LNCaP clone FGC (cell line): ENCODE results near the gene IQGAP1.
A peak's percentile ranks its signal among the peaks of the same experiment; 100 is the strongest.

Experiments used
- DNase-seq: peaks from one replicate; pipeline ENCODE4 v3.0.0-alpha.2; 2011; ENCODE audit warnings: low read depth
- H3K4me3 ChIP-seq: 2 replicates; pipeline ENCODE4 v1.5.1; 2011; ENCODE audit warnings: mild to moderate bottlenecking, low read depth, low read length, control low read depth
- TF ChIP-seq, protein P1 (sequence below): IDR thresholded peaks from 2 replicates; pipeline ENCODE4 v1.5.1; 2012; ENCODE audit warnings: mild to moderate bottlenecking; ENCODE audit not compliant: control insufficient read depth, insufficient read depth; ENCODE audit errors: extremely low read depth

IQGAP1 gene

DNA sequence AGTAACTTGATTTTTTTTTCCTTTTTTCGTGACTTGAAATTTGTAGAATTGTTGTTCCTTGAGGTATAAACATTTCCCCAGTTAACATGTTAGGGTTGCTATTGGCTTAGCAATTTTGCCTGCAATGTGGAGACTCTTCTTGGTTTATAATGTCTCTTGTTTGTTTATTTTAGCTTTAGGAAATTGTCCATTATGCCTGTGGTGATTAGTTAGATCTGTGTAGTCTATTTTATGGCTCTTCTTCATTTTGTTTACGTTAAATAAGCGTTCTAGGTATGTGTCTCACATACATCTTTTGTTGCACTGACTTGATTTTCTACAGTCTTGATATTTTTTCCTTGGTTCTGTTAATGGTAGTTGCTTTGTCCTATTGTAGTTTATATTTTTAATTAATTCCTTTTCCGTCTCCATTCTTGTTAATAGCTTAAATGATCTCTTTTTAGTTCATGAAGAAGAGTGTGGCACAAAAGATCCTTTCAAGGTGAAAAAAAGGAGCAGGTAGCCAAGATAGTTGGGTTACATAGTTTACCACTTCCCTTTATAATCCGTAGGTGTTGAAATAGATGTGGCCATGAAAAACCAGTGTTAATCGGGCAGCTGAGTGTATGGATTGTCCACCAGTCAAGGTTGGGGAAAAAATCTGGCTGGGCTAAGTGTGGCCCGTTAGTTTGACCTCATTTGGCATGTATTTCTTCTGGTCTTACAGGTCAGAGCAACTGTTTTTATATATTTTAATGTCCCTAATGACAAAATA lies 12.1 kb downstream of the IQGAP1 start:
- H3K4me3 ChIP-seq: peak overlapping the region; percentile 27
- TF ChIP-seq, protein P1, sequence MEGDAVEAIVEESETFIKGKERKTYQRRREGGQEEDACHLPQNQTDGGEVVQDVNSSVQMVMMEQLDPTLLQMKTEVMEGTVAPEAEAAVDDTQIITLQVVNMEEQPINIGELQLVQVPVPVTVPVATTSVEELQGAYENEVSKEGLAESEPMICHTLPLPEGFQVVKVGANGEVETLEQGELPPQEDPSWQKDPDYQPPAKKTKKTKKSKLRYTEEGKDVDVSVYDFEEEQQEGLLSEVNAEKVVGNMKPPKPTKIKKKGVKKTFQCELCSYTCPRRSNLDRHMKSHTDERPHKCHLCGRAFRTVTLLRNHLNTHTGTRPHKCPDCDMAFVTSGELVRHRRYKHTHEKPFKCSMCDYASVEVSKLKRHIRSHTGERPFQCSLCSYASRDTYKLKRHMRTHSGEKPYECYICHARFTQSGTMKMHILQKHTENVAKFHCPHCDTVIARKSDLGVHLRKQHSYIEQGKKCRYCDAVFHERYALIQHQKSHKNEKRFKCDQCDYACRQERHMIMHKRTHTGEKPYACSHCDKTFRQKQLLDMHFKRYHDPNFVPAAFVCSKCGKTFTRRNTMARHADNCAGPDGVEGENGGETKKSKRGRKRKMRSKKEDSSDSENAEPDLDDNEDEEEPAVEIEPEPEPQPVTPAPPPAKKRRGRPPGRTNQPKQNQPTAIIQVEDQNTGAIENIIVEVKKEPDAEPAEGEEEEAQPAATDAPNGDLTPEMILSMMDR: no peak
- no peak for DNase-seq

- peak; percentile 79 for DNase-seq
- TF ChIP-seq, protein P1: no peak
- H3K4me3 ChIP-seq: peak overlapping the region; percentile 27
These were observed 12.8 kb downstream of the IQGAP1 start for GRCh38 chr15:90400759-90401314.

- TF ChIP-seq, protein P1: no peak
- peak overlapping the region; percentile 27; the same call in 1 of the 2 replicates for H3K4me3 ChIP-seq
- no peak for DNase-seq
These were observed 13.5 kb downstream of the IQGAP1 start for GRCh38 chr15:90401495-90401894.

GRCh38 chr15:90402223-90402622 lies 14.2 kb downstream of the IQGAP1 start:
- no peak for DNase-seq
- no peak overlapping the region for H3K4me3 ChIP-seq

DNA sequence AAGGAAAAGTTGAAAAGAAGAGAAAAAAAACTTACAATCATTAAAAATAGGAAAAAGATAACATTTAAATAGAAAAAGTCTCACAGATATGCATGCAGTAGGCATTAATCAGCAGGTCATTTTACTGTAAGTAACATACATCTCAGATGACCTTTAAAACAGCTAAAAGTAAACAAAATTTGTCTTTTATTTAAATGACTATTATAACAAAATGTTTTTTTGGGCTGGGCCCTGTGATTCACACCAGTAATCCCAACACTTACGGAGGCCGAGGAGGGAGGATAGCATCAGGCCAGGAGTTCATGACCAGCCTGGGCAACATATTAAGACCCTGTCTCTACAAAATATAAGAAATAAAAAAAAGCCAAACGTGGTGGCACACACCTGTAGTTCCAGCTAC lies 14.7 kb downstream of the IQGAP1 start:
- no peak overlapping the region for H3K4me3 ChIP-seq
- no peak for DNase-seq
- TF ChIP-seq, protein P1: no peak

More at GRCh38 chr15:90402223-90402622, 14.2 kb downstream of the IQGAP1 start:
- TF ChIP-seq, protein P1: no peak

GRCh38 chr15:90405055-90405607 lies 17.1 kb downstream of the IQGAP1 start:
- no peak overlapping the region for H3K4me3 ChIP-seq
- DNase-seq: no peak
- TF ChIP-seq, protein P1: no peak
